HG03469 (cell line): Measurements from ENCODE around the gene PRMT3.
"Not testable (repeated sequence)": the region's sequence is repeated elsewhere in the genome, so short reads cannot be mapped to it uniquely, and the experiment has no call there.

ENCODE experiments used
- ATAC-seq: cut with Tn5 transposase; IDR thresholded peaks from one replicate; pipeline ENCODE4 v1.9.1; 2021; ENCODE audit warnings: mild to moderate bottlenecking, moderate library complexity, moderate number of reproducible peaks; ENCODE audit not compliant: unreplicated experiment

Gene PRMT3

GRCh38 chr11:20453657-20454316 is 66.3 kb downstream of the PRMT3 start:
- ATAC-seq, result no peak

GRCh38 chr11:20457001-20457799 is 69.7 kb downstream of the PRMT3 start:
- no peak for ATAC-seq

- ATAC-seq, result no peak
Observed at GRCh38 chr11:20457934-20458680, 70.6 kb downstream of the PRMT3 start.

GRCh38 chr11:20458905-20459632 is 71.6 kb downstream of the PRMT3 start:
- no peak for ATAC-seq

GRCh38 chr11:20459865-20460264 is 72.3 kb downstream of the PRMT3 start:
- no peak for ATAC-seq

GRCh38 chr11:20464518-20464917 is 77.0 kb downstream of the PRMT3 start:
- ATAC-seq, result no peak

- ATAC-seq, result no peak
Observed at GRCh38 chr11:20467487-20468185, 80.1 kb downstream of the PRMT3 start.

GRCh38 chr11:20470348-20470747 is 82.8 kb downstream of the PRMT3 start:
- no peak for ATAC-seq

- not testable (repeated sequence) for ATAC-seq
Observed at GRCh38 chr11:20471929-20472328, 84.4 kb downstream of the PRMT3 start.

- no peak for ATAC-seq
Observed at GRCh38 chr11:20474176-20474881, 86.8 kb downstream of the PRMT3 start.

GRCh38 chr11:20474882-20475517 is 87.5 kb downstream of the PRMT3 start:
- no peak for ATAC-seq

- no peak for ATAC-seq
Observed at GRCh38 chr11:20477418-20478090, 90.0 kb downstream of the PRMT3 start.

GRCh38 chr11:20479513-20479912 is 92.0 kb downstream of the PRMT3 start:
- ATAC-seq, result no peak

GRCh38 chr11:20483931-20484330 is 96.4 kb downstream of the PRMT3 start:
- no peak for ATAC-seq

- not testable (repeated sequence) for ATAC-seq
Observed at GRCh38 chr11:20484416-20484815, 96.9 kb downstream of the PRMT3 start.

GRCh38 chr11:20488352-20488751 is 100.8 kb downstream of the PRMT3 start:
- no peak for ATAC-seq

- peak; percentile 79 for ATAC-seq
Observed at GRCh38 chr11:20489948-20490347, 102.4 kb downstream of the PRMT3 start.

GRCh38 chr11:20493340-20493739 is 105.8 kb downstream of the PRMT3 start:
- ATAC-seq, result no peak
